Tibial nerve (tissue), 4 donors: ENCODE measurements around the gene GPR142. TPM values are rescaled to one million over a fixed set of nuclear protein-coding genes. Genes with fewer than 3 reads are reported as not detected.

ENCODE experiments used
- DNase-seq, 2 donors: peaks; one replicate each; pipeline ENCODE4 v3.0.0-alpha.2; 2019; ENCODE audit warnings: low spot score in 2 of 2
- H3K27ac ChIP-seq, 4 donors: fragments of 200-600 bp; sonication (generic) in 3 of 4; one replicate each; pipeline ENCODE4 v1.5.1; 2017 to 2019; ENCODE audit warnings: mild to moderate bottlenecking in 1 of 4
- H3K27me3 ChIP-seq, 2 donors: fragments of 200-600 bp; sonication (generic) in 1 of 2; one replicate each; pipeline versions ENCODE4 v1.5.1 to v1.6.0; 2017 to 2019
- H3K36me3 ChIP-seq, 3 donors: fragments of 200-600 bp; sonication (generic); one replicate each; pipeline ENCODE4 v1.5.1; 2018 to 2019
- H3K4me1 ChIP-seq, 4 donors: fragments of 200-600 bp; sonication (generic) in 3 of 4; one replicate each; pipeline ENCODE4 v1.5.1; 2017 to 2019
- H3K4me3 ChIP-seq, 4 donors: fragments of 200-600 bp; sonication (generic) in 3 of 4; one replicate each; pipeline ENCODE4 v1.5.1; 2017 to 2019; ENCODE audit warnings: mild to moderate bottlenecking in 1 of 4, moderate library complexity in 1 of 4
- H3K9me3 ChIP-seq, 4 donors: fragments of 200-600 bp; sonication (generic) in 3 of 4; one replicate each; pipeline ENCODE4 v1.5.1; 2017 to 2019
- EP300 ChIP-seq, 2 donors: sonication (generic); formaldehyde crosslinking; IDR thresholded peaks; one replicate each; pipeline ENCODE4 v1.6.1; 2017; ENCODE audit warnings: antibody characterized with exemption in 2 of 2, mild to moderate bottlenecking in 1 of 2
- POLR2A ChIP-seq, 2 donors: fragments of 450-650 bp; IDR thresholded peaks; one replicate each; pipeline ENCODE4 v1.6.1; 2017; ENCODE audit warnings: antibody characterized with exemption in 2 of 2, mild to moderate bottlenecking in 2 of 2, moderate library complexity in 2 of 2
- WGBS, 2 donors: methylation state at CpG; one replicate each; pipeline ENCODE4 v1.1.5; 2018; 5-methylcytosine and 5-hydroxymethylcytosine counted together
- small RNA-seq: library from RNA; depleted of rRNA; stranded (forward); fragments of <200 nt; gene quantifications from one replicate; pipeline ENCODE3, GENCODE V24; 2016
- total RNA-seq, 4 donors: library from RNA; depleted of rRNA; stranded (reverse); fragments of >200 nt; gene quantifications; one replicate each; pipeline ENCODE4 v1.1.0, GENCODE V29; 2016
- TF ChIP-seq, protein P1 (sequence below), 5 experiments: fragments of 200-600 bp in 3 of 5; fragments of 450-650 bp in 2 of 5; sonication (generic) in 3 of 5; IDR thresholded peaks; one replicate each; pipeline ENCODE4 v1.5.1; 2016 to 2019; ENCODE audit warnings: antibody characterized with exemption in 5 of 5, mild to moderate bottlenecking in 3 of 5, moderate library complexity in 2 of 5

The GPR142 gene
- total RNA-seq, 4 donors from 2014 or later: 0.59 to 2.8 TPM; not detected in 2

DNA sequence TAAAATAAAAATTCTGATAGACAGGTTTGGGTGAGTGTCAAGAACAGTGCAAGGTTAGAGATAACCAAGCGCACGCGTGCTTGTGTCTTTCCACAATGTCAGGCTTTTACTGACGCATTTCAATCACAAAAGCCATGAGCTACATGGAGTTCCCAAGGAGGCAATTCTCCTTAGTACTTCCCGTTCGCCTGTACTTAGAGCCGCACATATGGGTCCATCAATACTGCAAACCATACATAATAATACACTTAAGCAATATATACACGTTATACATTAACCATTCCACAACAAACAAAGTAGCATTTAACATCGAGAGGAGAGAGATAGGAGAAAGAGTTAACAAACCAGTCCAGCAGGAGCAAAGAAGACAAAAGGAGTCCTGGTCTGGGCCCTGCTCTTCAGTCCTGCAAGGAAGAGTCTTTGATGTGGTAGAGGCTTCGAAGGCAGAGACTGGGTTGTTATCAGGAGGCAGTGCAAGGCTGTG, 52.7 kb downstream of the GPR142 start:
- 85 to 87% methylated on average over 10 of the region's 10 CpGs for WGBS, 2 donors

More for the DNA sequence above, 52.7 kb downstream of the GPR142 start:
- Histone ChIP-seq H3K27ac (no peak overlapping the region), H3K9me3 (no peaks in the 10 kb centered on the region), H3K36me3 (no peaks in the 10 kb centered on the region), H3K4me1 (no peaks in the 10 kb centered on the region), H3K4me3 (no peak overlapping the region), H3K27me3 (peaks cover 0 to 6% of the 10 kb centered on the region in 2 donors)
- TF ChIP-seq, protein P1, sequence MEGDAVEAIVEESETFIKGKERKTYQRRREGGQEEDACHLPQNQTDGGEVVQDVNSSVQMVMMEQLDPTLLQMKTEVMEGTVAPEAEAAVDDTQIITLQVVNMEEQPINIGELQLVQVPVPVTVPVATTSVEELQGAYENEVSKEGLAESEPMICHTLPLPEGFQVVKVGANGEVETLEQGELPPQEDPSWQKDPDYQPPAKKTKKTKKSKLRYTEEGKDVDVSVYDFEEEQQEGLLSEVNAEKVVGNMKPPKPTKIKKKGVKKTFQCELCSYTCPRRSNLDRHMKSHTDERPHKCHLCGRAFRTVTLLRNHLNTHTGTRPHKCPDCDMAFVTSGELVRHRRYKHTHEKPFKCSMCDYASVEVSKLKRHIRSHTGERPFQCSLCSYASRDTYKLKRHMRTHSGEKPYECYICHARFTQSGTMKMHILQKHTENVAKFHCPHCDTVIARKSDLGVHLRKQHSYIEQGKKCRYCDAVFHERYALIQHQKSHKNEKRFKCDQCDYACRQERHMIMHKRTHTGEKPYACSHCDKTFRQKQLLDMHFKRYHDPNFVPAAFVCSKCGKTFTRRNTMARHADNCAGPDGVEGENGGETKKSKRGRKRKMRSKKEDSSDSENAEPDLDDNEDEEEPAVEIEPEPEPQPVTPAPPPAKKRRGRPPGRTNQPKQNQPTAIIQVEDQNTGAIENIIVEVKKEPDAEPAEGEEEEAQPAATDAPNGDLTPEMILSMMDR (IDR thresholded peaks at IDR 0.05): no peak
- TF ChIP-seq POLR2A (IDR thresholded peaks at IDR 0.05): no peak
- TF ChIP-seq EP300 (IDR thresholded peaks at IDR 0.05): no peak
- no peak for DNase-seq

Small RNA genes within 50 kb of the gene (small RNA-seq; reads per million reads assigned to genes)
- gene RNA5SP448: not detected

Other genes with a start within 250 kb of the GPR142 start
- gene RPL38, start 163.8 kb upstream of the GPR142 start, total RNA-seq: 100 to 1,000 TPM; 284 to 366 (median 363) TPM
- 10 to 100 TPM; 22.6 to 37.2 (median 26.4) TPM for gene TTYH2, start 153.9 kb upstream of the GPR142 start, total RNA-seq
- gene DNAI2, start 93.3 kb upstream of the GPR142 start, total RNA-seq: under 1 TPM in 1 of 4 donors, not detected in 3; 0.60 TPM
- gene KIF19, start 41.3 kb upstream of the GPR142 start, total RNA-seq: 100 to 1,000 TPM in 3 of 4 donors, 10 to 100 TPM in 1; 77.4 to 211 (median 117) TPM
- gene BTBD17, start 5.6 kb upstream of the GPR142 start, total RNA-seq: not detected
- 10 to 100 TPM; 41.6 to 96.4 (median 55.1) TPM for gene GPRC5C, start 64.6 kb downstream of the GPR142 start, total RNA-seq
- gene CD300A, start 99.1 kb downstream of the GPR142 start, total RNA-seq: 10 to 100 TPM in 2 of 4 donors, 1 to 10 TPM in 2; 6.8 to 12.6 (median 9.8) TPM
- under 1 TPM in 2 of 4 donors, not detected in 2; 0.21 to 0.44 TPM for gene CD300LB, start 164.0 kb downstream of the GPR142 start, total RNA-seq
- 1 to 10 TPM in 2 of 4 donors, under 1 TPM in 1, not detected in 1; 0.59 to 1.8 (median 1.7) TPM for gene CD300C, start 178.6 kb downstream of the GPR142 start, total RNA-seq
- gene CD300H, start 200.0 kb downstream of the GPR142 start, total RNA-seq: not detected
- not detected for gene CD300LD, start 224.8 kb downstream of the GPR142 start, total RNA-seq